ENCODE results near the gene BRD2.

BRD2 gene

GRCh38 chr6:32971242-32971580 is 2.8 kb downstream of the BRD2 start:
- Histone ChIP-seq H3K4me3 (ENCODE audit: severe bottlenecking) (peak overlapping the region; percentile 54), H3K27ac (ENCODE audit: poor library complexity, severe bottlenecking) (peak overlapping the region; percentile 99), H3K4me1 (ENCODE audit: insufficient read depth, poor library complexity, severe bottlenecking) (no peaks in the 10 kb centered on the region), H3K36me3 (ENCODE audit: low read depth) (peaks cover 55% of the 10 kb centered on the region), H3K9me3 (ENCODE audit: severe bottlenecking) (no peaks in the 10 kb centered on the region), H3K27me3 (ENCODE audit: insufficient read depth, poor library complexity, severe bottlenecking) (no peaks in the 10 kb centered on the region)
- DNase-seq (ENCODE audit: low spot score), result no peak
- no peak for ATAC-seq (ENCODE audit: low read depth)
- TF ChIP-seq CTCF (IDR thresholded peaks at IDR 0.05; ENCODE audit: poor library complexity, severe bottlenecking), result no peak

- no peaks in the 10 kb centered on the region for H3K27me3 ChIP-seq (ENCODE audit: insufficient read depth, poor library complexity, severe bottlenecking)
- ATAC-seq (ENCODE audit: low read depth) (peak; percentile 73), DNase-seq (ENCODE audit: low spot score) (peak; percentile 99)
- peak overlapping the region; percentile 99 for H3K27ac ChIP-seq (ENCODE audit: poor library complexity, severe bottlenecking)
- no peaks in the 10 kb centered on the region for H3K9me3 ChIP-seq (ENCODE audit: severe bottlenecking)
- no peak for TF ChIP-seq CTCF (IDR thresholded peaks at IDR 0.05; ENCODE audit: poor library complexity, severe bottlenecking)
- no peaks in the 10 kb centered on the region for H3K4me1 ChIP-seq (ENCODE audit: insufficient read depth, poor library complexity, severe bottlenecking)
- peak overlapping the region; percentile 60 for H3K4me3 ChIP-seq (ENCODE audit: severe bottlenecking)
- peaks cover 61% of the 10 kb centered on the region for H3K36me3 ChIP-seq (ENCODE audit: low read depth)
Measured at GRCh38 chr6:32971581-32972352, 3.4 kb downstream of the BRD2 start.

- peak overlapping the region; percentile 60 for H3K4me3 ChIP-seq (ENCODE audit: severe bottlenecking)
- peak overlapping the region; percentile 99 for H3K27ac ChIP-seq (ENCODE audit: poor library complexity, severe bottlenecking)
- no peaks in the 10 kb centered on the region for H3K4me1 ChIP-seq (ENCODE audit: insufficient read depth, poor library complexity, severe bottlenecking)
- DNase-seq (ENCODE audit: low spot score) (no peak), ATAC-seq (ENCODE audit: low read depth) (no peak)
- TF ChIP-seq CTCF (IDR thresholded peaks at IDR 0.05; ENCODE audit: poor library complexity, severe bottlenecking), result no peak
- H3K27me3 ChIP-seq (ENCODE audit: insufficient read depth, poor library complexity, severe bottlenecking), result no peaks in the 10 kb centered on the region
- H3K9me3 ChIP-seq (ENCODE audit: severe bottlenecking), result no peaks in the 10 kb centered on the region
- H3K36me3 ChIP-seq (ENCODE audit: low read depth), result peaks cover 68% of the 10 kb centered on the region
Measured at GRCh38 chr6:32972353-32973143, 4.2 kb downstream of the BRD2 start.

DNA sequence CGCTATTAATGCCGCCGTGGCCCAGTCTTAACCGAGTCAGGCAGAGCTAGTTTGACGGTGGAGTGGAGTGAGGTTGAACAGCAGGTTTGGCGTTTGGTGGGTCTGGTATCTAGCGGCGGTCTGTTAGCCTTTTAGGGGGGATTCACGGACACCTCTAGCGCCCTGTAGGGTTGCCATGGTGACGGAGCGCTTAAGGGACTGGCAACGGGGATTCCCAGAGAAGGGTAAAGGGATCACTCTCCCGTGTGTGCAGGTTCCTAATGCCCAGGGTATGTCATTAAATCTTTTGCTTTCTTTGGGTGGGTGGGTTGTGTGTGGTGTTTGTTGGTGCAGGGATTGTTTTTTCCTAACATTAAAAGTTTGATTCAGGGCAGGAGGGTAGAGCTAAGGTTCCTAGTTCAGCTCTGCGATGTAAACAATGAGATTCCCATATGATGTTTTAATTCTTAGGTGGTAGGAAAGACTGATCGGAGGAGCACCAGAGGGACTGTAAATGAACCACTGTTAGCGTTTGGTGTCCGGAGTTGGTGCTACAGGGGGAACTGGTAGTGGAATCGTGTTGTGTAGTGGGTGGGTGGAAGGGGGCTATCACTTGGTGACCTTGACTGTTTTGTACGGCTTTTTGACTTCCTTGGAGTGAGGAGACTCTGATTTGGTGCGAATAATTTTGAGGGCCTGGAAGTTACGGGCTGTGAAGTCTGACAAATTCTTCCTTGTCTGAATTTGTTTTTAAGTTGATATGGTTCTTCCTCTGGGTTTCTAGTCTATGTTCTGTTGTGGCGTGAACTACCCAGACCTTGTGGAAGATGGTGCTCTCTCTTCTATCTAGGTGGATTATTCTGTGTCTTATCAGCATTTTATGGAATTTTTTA is 5.0 kb downstream of the BRD2 start:
- no peaks in the 10 kb centered on the region for H3K4me1 ChIP-seq (ENCODE audit: insufficient read depth, poor library complexity, severe bottlenecking)
- peak overlapping the region; percentile 99 for H3K27ac ChIP-seq (ENCODE audit: poor library complexity, severe bottlenecking)
- ATAC-seq (ENCODE audit: low read depth) (no peak), DNase-seq (ENCODE audit: low spot score) (no peak)
- no peaks in the 10 kb centered on the region for H3K9me3 ChIP-seq (ENCODE audit: severe bottlenecking)
- peaks cover 77% of the 10 kb centered on the region for H3K36me3 ChIP-seq (ENCODE audit: low read depth)
- no peaks in the 10 kb centered on the region for H3K27me3 ChIP-seq (ENCODE audit: insufficient read depth, poor library complexity, severe bottlenecking)
- peak overlapping the region; percentile 60 for H3K4me3 ChIP-seq (ENCODE audit: severe bottlenecking)
- no peak for TF ChIP-seq CTCF (IDR thresholded peaks at IDR 0.05; ENCODE audit: poor library complexity, severe bottlenecking)

All from RWPE2 (cell line).